Esophagus squamous epithelium (tissue), 4 donors: ENCODE results near the gene LSM10.

Source experiments
- CTCF ChIP-seq, 6 experiments: fragments of 450-650 bp in 4 of 6; fragments of 200-600 bp in 2 of 6; sonication (generic) in 2 of 6; IDR thresholded peaks; one replicate each; pipeline ENCODE4 v1.5.1; 2016 to 2019; ENCODE audit warnings: antibody characterized with exemption in 6 of 6, mild to moderate bottlenecking in 4 of 6, moderate library complexity in 4 of 6
- POLR2A ChIP-seq, 4 donors: fragments of 450-650 bp; IDR thresholded peaks; one replicate each; pipeline ENCODE4 v1.6.1; 2017; ENCODE audit warnings: antibody characterized with exemption in 4 of 4, mild to moderate bottlenecking in 4 of 4, moderate library complexity in 3 of 4

- TF ChIP-seq CTCF (IDR thresholded peaks at IDR 0.05) (no peak), POLR2A (IDR thresholded peaks at IDR 0.05) (no peak)
Observed at GRCh38 chr1:36349839-36350238, 47.9 kb downstream of the LSM10 start.
